GM12801 (cell line): ENCODE data around the gene TET2.

Experiments used
- CTCF ChIP-seq: IDR thresholded peaks from one replicate; pipeline ENCODE4 v1.5.1; 2011; ENCODE audit warnings: control low read depth; ENCODE audit not compliant: insufficient read length; ENCODE audit errors: extremely low read depth

TET2 gene

DNA sequence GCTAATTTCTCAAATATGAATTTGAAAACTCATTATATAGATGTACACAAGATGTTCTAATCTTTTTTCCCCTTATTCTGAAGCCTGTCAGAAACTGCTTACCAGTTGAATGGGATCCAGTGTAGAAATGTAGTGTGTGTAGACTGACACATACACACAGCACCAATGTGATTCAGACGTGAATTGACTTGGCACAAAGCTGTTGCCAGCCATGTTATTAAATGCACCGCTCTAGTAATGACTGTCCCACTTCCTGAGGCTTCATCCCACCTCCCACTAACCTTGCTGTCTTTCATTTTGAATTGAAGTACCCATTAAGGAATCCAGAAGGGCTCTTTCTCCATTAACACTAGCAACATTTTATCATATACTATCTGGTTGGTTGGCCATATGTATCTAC lies 180.5 kb downstream of the TET2 start:
- TF ChIP-seq CTCF: no peak

GRCh38 chr4:105327956-105328355 lies 181.3 kb downstream of the TET2 start:
- TF ChIP-seq CTCF: no peak

GRCh38 chr4:105329081-105329480 lies 182.4 kb downstream of the TET2 start:
- TF ChIP-seq CTCF: no peak
